Right atrium auricular region (tissue), 2 donors: Measurements from ENCODE around the gene DDX50. TPM values are rescaled to one million over a fixed set of nuclear protein-coding genes. Genes with fewer than 3 reads are reported as not detected.
A peak's percentile ranks its signal among the peaks of the same experiment; 100 is the strongest.

Source experiments
- DNase-seq: peaks from one replicate; pipeline ENCODE4 v3.0.0-alpha.2; 2019; ENCODE audit warnings: low spot score
- H3K27ac ChIP-seq, 2 donors: fragments of 200-600 bp; sonication (generic); 1 replicate in 1 of 2; 2 replicates in 1 of 2; pipeline ENCODE4 v1.5.1; 2016 to 2019
- H3K27me3 ChIP-seq, 2 donors: fragments of 200-600 bp; sonication (generic); one replicate each; pipeline versions ENCODE4 v1.5.1 to v1.6.0; 2017 to 2019
- H3K36me3 ChIP-seq: fragments of 200-600 bp; sonication (generic); one replicate; pipeline ENCODE4 v1.5.1; 2016
- H3K4me1 ChIP-seq, 2 donors: fragments of 200-600 bp; sonication (generic); one replicate each; pipeline versions ENCODE4 v1.5.1 to v1.6.0; 2017 to 2019
- H3K4me3 ChIP-seq, 2 donors: fragments of 200-600 bp; sonication (generic); 1 replicate in 1 of 2; 2 replicates in 1 of 2; pipeline ENCODE4 v1.5.1; 2017 to 2019; ENCODE audit warnings: mild to moderate bottlenecking in 1 of 2, moderate library complexity in 1 of 2
- H3K9me3 ChIP-seq, 2 donors: fragments of 200-600 bp; sonication (generic); one replicate each; pipeline ENCODE4 v1.5.1; 2019
- CTCF ChIP-seq, 2 donors: fragments of 200-600 bp; sonication (generic); IDR thresholded peaks; one replicate each; pipeline ENCODE4 v1.5.1; 2019; ENCODE audit warnings: antibody characterized with exemption in 2 of 2
- total RNA-seq, 2 donors: library from RNA; depleted of rRNA; stranded (reverse); fragments of >200 nt; gene quantifications; one replicate each; pipeline ENCODE4 v1.1.0, GENCODE V29; 2016

The DDX50 gene
- total RNA-seq, 2 donors from 2014 or later, result 18.9 to 22.3 TPM

GRCh38 chr10:68992636-68993440 lies 91.7 kb downstream of the DDX50 start:
- no peaks in the 10 kb centered on the region for H3K36me3 ChIP-seq
- DNase-seq, result no peak
- TF ChIP-seq CTCF (IDR thresholded peaks at IDR 0.05), result no peak
- H3K27me3 ChIP-seq, result no peaks in the 10 kb centered on the region
- no peak overlapping the region for H3K4me3 ChIP-seq
- peaks cover 0 to 50% of the 10 kb centered on the region in 2 donors for H3K4me1 ChIP-seq
- no peaks in the 10 kb centered on the region for H3K9me3 ChIP-seq
- H3K27ac ChIP-seq, result peak overlapping the region; percentile 65

Other genes with a start within 250 kb of the DDX50 start
- 10 to 100 TPM; 21.0 to 25.0 TPM for gene CCAR1, start 180.1 kb upstream of the DDX50 start, total RNA-seq
- under 1 TPM; 0.26 to 0.47 TPM for gene STOX1, start 73.8 kb upstream of the DDX50 start, total RNA-seq
- 10 to 100 TPM; 21.4 to 30.0 TPM for gene DDX21, start 54.9 kb downstream of the DDX50 start, total RNA-seq
- 10 to 100 TPM; 36.4 to 48.8 TPM for gene KIFBP, start 87.5 kb downstream of the DDX50 start, total RNA-seq
- gene SRGN, start 186.8 kb downstream of the DDX50 start, total RNA-seq, result 100 to 1,000 TPM in 1 of 2 donors, 10 to 100 TPM in 1; 79.4 to 124 TPM
- gene VPS26A, start 222.9 kb downstream of the DDX50 start, total RNA-seq, result 10 to 100 TPM; 19.3 to 20.1 TPM